H1 (cell line): ENCODE results near the gene L3MBTL4. TPM values are rescaled to one million over a fixed set of nuclear protein-coding genes. Genes with fewer than 3 reads are reported as not detected.

Source experiments
- BCL11A ChIP-seq, 2 experiments: IDR thresholded peaks; one replicate each; pipeline ENCODE4 v1.6.1; 2011; ENCODE audit warnings: low read depth in 2 of 2, low read length in 2 of 2, mild to moderate bottlenecking in 2 of 2
- KDM4A ChIP-seq: IDR thresholded peaks from one replicate; pipeline ENCODE4 v1.7.1; 2012; ENCODE audit warnings: low read depth, mild to moderate bottlenecking, moderate library complexity, low read length, inconsistent platforms; ENCODE audit not compliant: severe bottlenecking
- POLR2A ChIP-seq, 2 experiments: IDR thresholded peaks; 1 replicate in 1 of 2; 2 replicates in 1 of 2; pipeline ENCODE4 v1.6.1; 2011; ENCODE audit warnings: low read depth in 2 of 2, low read length in 2 of 2, mild to moderate bottlenecking in 2 of 2; ENCODE audit errors: control extremely low read depth in 1 of 2
- SAP30 ChIP-seq: fragments of 300-600 bp; sonication (generic); IDR thresholded peaks from 2 replicates; pipeline ENCODE4 v1.7.1; 2012; ENCODE audit warnings: low read length, moderate library complexity, mild to moderate bottlenecking, inconsistent platforms; ENCODE audit not compliant: insufficient read depth, insufficient replicate concordance
- SRF ChIP-seq: IDR thresholded peaks from 2 replicates; pipeline ENCODE4 v1.6.1; 2011; ENCODE audit warnings: mild to moderate bottlenecking, low read depth, low read length, moderate library complexity
- polyA plus RNA-seq, 7 experiments: library from polyadenylated mRNA; depleted of rRNA in 3 of 7; stranded (reverse) in 5 of 7; unstranded in 2 of 7; fragments of >200 nt in 5 of 7; fragments of 200-250 nt in 2 of 7; gene quantifications; 1 replicate in 5 of 7; 2 replicates in 1 of 7; 4 replicates in 1 of 7; pipeline versions ENCODE4 v1.2.1 to v1.2.3, GENCODE V29; 2011 to 2013; ENCODE audit warnings: missing spikeins in 2 of 7, mixed read lengths in 2 of 7
- total RNA-seq: library from RNA; stranded (reverse); fragmentation: NEBNext Ultra II Directional; extraction: Animal tissue kit (Norgen Biotek cat#: 25700); gene quantifications from 2 replicates; pipeline ENCODE4 v1.2.1, GENCODE V29; 2021
- TF ChIP-seq, protein P1 (sequence below): IDR thresholded peaks from 2 replicates; pipeline ENCODE4 v1.6.1; 2012; ENCODE audit warnings: low read length, inconsistent platforms

L3MBTL4 gene
- total and polyA plus RNA-seq, 2 of the 8 experiments (the other 6 are each of a cell fraction or from before 2014, with no cell fraction given), result 1.0 to 2.1 TPM

DNA sequence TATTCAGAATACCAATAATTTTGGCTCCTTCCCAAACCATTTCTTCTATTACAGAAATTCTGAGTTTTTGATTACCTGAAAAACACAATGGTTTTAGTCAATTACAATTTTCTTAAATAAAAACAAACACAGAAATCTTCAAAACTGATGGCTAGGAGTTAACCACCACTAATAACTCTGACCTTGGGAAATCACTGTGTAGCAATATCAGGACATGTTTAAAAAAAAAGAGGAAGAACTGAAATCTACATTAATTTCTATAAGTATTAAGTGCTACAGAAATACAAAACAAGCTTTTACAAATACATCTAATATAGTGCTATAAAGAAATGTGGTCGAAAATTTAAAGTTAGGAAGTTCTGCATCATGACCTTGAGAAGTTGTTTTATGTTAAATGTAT lies 14.9 kb downstream of the L3MBTL4 start (continued):
- no peak for TF ChIP-seq SAP30
- no peak for TF ChIP-seq SRF
- TF ChIP-seq, protein P1, sequence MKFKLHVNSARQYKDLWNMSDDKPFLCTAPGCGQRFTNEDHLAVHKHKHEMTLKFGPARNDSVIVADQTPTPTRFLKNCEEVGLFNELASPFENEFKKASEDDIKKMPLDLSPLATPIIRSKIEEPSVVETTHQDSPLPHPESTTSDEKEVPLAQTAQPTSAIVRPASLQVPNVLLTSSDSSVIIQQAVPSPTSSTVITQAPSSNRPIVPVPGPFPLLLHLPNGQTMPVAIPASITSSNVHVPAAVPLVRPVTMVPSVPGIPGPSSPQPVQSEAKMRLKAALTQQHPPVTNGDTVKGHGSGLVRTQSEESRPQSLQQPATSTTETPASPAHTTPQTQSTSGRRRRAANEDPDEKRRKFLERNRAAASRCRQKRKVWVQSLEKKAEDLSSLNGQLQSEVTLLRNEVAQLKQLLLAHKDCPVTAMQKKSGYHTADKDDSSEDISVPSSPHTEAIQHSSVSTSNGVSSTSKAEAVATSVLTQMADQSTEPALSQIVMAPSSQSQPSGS, result no peak
- TF ChIP-seq POLR2A (IDR thresholded peaks at IDR 0.05; ENCODE audit: control extremely low read depth in 1 of 2, low read depth in 2 of 2, low read length in 2 of 2), result no peak
- no peak for TF ChIP-seq KDM4A
- no peak for TF ChIP-seq BCL11A (IDR thresholded peaks at IDR 0.05; ENCODE audit: low read depth in 2 of 2, low read length in 2 of 2)
